GM15510 (cell line): ENCODE data around the gene RNF126.

ENCODE experiments used
- POLR2A ChIP-seq: IDR thresholded peaks from 3 replicates; pipeline ENCODE4 v1.6.1; 2011; ENCODE audit warnings: borderline replicate concordance; ENCODE audit not compliant: insufficient read length; ENCODE audit errors: extremely low read depth

The RNF126 gene

GRCh38 chr19:656751-657559 lies 6.1 kb downstream of the RNF126 start:
- no peak for TF ChIP-seq POLR2A

DNA sequence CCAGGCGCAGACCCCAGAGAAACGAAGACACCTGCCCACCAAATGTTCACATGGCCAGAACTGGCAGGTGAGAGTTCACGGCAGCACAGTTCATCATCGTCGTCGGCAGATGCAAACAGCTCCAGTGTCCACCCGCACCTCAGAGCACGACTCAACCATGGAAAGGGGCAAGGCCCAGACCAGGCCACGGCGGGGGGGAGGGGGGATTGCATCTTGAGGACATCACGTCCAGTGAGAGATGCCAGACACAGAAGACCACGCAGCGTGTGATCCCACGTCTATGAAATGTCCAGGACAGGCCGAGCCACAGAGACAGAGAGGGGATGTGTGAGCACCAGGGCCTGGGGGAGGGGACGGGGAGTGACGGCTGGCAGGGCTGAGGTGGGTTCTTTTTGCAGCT lies 7.3 kb downstream of the RNF126 start:
- TF ChIP-seq POLR2A: no peak

- no peak for TF ChIP-seq POLR2A
Observed at GRCh38 chr19:653425-653824, 9.6 kb downstream of the RNF126 start.

DNA sequence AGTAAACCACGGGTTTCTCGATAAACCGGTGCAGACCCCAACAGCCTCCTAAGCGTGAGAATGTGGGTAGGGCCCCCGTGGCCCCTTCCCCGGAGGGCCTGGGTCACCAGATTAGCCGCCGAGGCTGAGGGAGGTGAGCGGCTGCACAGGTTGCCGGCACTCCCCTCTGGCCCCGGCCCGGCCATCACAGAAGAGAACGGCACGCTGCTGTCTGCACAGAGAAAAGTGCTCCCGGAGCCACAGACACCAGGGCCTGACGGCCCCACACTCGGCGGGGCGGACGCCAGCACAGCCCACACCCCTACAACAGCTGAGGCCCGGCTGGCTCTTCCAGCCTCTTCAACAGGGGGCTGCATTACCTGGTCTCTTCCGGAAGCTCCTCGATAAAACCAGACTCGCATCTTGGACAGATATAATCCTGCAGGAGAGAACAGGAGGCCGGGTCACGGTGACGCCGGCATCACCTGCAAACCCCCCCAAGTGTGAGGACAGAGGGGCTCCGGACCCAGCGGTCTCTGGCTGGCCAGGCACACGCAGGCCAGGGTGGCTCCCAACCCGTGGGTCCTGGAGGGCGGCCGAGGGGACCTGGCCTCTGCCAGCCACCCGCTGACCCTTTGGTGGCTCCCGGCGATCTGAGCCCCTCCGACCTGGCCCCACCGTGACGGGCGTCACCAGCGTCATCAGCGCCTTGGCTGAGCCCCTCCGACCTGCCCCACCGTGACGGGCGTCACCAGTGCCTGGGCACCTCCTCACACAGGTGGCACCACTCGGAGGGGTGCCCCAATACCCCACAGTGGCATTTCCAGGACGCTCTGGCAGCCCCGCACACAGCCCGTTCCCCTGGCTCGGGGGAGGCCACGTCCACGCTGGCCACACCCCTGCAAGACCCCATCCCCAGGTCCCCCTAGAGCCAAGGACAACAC lies 10.3 kb downstream of the RNF126 start:
- no peak for TF ChIP-seq POLR2A

- TF ChIP-seq POLR2A: no peak
Observed at GRCh38 chr19:651991-652390, 11.0 kb downstream of the RNF126 start.

DNA sequence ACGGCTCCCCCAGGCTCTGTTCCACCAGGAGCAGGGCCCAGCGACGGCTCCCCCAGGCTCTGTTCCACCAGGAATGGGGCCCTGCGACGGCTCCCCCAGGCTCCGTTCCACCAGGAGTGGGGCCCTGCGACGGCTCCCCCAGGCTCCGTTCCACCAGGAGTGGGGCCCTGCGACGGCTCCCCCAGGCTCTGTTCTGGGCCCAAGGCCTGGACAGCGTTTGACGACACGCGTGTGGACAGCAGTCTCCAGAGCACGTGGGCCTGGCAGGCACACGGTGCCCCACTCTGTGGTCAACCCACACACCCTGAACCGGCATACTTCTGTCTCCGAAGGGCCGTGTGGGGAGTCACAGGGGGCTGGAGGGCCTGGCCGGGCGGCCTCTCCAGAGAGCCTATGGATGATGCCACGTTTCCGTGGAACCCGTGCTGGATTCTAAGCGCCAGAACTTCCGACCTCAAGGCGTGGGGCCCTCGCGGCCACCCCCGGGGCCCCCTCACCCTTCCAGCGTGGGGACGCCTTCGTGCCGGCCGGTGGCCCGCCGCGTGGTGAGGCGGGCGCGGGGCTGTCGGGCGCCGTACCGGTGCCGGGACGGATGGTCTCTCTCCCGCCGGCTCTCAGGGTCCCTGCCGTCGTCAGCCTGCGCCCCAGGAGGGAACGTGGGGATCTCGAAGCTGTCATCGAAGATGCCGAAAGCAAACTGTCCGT lies 11.7 kb downstream of the RNF126 start:
- TF ChIP-seq POLR2A: no peak

DNA sequence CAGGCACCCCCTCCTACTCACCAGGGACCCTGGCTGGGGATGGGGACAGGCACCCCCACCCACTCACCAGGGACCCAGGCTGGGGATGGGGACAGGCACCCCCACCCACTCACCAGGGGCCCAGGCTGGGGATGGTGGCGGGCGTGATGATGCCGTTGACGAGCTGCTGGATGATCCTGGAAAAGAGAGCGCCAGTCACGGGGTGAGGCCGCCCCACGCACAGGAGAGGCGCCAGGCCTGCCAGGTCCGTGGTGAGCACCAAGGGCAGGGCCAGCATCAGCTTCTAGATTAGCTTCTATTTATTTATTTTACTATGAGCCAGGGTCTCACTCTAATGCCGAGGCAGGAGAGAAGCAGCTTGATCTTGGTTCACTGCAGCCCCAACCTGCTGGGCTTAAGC lies 12.9 kb downstream of the RNF126 start:
- TF ChIP-seq POLR2A: no peak

DNA sequence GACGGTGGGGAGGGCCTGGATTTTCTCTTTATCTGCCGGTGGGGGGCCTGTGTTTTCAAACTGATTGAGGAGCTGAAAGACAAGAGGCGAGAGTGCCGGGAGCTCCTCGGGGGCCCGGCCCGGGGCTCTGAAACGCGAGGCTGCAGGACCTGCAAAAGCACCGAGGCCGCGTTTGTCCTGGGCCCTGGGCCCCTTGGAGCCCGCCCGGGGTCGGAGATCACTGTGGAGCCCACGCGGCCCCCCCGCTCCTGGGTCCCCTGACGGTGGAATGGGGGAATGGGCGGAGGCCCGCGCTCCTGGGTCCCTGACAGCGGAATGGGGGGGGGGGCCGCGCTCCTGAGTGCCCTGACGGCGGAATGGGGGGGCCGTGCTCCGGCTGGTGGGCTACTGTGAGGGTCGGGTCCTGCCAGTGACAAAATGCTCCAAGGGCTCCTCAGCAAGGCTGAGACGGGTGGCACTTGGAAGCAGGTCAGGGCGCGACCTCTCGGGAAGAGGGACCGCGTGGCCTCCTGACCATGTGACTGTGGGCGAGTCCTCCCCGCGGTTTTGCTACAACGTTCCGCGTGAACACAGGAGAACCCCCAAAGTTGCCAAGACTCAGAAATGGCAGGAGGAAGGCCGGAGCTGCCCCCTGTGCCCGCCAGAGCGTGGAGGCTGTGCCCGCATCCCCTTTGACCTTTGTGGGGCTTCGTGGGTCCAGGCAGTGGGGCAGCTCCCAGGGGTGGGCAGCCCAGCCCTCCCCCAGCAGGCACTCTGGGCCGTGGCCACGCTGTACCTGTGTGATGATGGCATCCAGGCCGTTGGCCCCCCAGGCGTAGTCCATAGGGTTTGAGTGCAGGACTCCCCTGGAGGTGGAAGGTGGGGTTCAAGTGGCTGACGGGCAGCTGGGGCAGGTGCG lies 13.9 kb downstream of the RNF126 start:
- no peak for TF ChIP-seq POLR2A

DNA sequence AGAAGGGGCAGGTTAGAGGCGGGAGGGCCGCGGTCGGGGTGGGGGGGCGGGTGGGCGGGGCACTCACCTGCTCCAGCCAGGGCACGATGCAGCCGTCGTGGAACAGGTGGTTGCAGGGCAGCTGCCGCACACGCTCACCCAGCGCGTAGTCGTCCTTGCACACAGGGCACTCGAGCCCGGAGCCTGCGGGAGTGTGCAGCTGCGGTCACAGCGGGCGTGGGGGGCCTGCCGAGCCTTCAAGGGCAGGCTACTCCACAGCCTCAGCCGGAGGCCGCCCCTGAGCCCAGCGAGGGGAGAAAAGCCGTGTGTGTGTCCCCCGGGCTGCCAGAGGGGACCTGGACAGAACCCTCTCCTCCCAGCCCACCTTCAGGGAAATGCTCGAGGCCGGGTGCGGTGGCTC lies 14.7 kb downstream of the RNF126 start:
- TF ChIP-seq POLR2A: no peak

DNA sequence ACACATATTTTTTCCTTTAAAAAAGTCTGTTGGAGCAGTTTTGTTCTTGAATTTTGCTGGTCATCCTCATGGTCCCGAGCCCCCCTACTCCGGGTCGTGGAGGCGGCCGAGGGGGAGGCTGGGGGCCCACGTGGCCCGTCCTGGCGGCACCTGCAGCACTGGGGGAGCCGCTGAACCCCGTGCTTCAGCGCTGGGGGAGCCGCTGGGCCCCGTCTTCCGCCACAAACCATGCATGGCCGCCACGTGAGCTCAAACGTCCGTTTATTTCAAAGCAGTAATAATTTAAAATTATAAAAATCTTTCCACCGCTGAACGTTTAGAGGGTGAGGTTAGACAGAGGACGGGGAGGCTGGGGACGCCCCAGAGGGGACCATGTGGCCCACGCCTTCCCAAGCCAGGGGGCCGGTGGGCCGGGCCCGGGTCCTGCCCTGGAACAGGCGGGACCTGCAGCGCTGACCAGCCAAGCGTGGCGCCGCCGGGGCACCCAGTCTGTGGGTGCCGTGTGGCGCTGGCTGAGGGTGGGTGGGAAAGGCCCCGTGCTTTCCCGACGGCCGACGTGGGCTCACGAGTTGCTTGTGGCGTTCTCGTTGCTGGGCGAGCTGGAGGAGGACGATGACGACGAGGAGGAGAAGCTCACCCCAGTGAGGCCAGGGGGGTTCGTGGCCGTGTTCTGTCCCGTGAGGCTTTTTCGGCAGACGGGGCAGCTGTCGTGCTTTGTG lies 15.3 kb downstream of the RNF126 start:
- TF ChIP-seq POLR2A: no peak

DNA sequence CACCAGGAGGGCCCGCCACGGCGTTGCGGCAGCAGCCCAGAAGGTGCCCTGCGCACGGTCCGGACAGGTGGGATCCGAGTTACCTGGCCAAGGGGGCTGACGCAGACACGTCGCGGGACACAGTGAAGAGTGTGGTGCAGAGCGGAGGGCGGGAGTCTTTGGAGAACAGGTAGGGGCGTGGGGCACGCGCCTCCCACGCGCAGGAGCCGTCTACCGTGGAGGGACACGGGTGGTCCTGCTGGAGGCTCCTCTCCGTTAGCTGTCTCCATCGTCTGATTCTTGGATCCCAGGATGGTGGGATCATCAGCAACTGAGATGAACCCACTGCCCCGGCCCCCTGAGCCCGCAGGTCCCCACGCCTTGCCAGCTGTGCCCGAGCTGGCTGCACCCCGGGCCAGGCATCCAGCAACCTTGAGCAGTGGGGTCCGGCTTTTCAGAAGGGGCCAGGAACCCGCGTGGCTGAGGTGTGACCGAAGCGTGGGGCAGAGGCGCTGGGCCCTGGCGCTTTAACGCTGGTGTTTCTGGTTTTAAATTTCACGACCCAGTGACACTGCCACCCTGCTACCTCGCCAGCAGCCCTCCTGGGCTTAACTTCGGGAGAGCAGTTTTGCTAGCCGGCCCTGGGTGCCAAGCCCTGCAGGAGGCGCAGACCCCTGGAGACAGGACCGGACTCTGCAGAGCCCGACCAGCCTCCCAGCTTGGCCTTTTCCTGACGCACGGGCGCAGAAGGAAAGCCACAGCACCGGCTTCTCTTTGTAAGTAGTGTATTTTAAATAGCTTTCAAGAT lies 16.0 kb downstream of the RNF126 start:
- TF ChIP-seq POLR2A: no peak

GRCh38 chr19:645912-646778 lies 16.9 kb downstream of the RNF126 start:
- no peak for TF ChIP-seq POLR2A
